GM20431 (cell line): ENCODE results near the gene LANCL2.

Source experiments
- in situ Hi-C: fragments of 300-500 bp; cut with MseI, MboI; formaldehyde crosslinking; loops from one replicate; pipeline ENCODE4 v1.15.0; 2020; ENCODE audit warnings: low sequenced_read_pairs; ENCODE audit not compliant: unreplicated experiment

LANCL2 gene

GRCh38 chr7:55483046-55483445 is 117.9 kb downstream of the LANCL2 start:
- in situ Hi-C loops: no loop called here
